ENCODE data around the gene SDHA.
"Not testable (repeated sequence)": the region's sequence is repeated elsewhere in the genome, so short reads cannot be mapped to it uniquely, and the experiment has no call there.

The SDHA gene

GRCh38 chr5:186091-187041 lies 31.8 kb upstream of the SDHA start:
- no peak for DNase-seq

- DNase-seq = no peak
Observed at GRCh38 chr5:187042-187431, 31.1 kb upstream of the SDHA start.

GRCh38 chr5:187617-188451 lies 30.3 kb upstream of the SDHA start:
- DNase-seq = no peak

- DNase-seq = peak; percentile 90
Observed at GRCh38 chr5:188488-189481, 29.3 kb upstream of the SDHA start.

GRCh38 chr5:189486-189885 lies 28.6 kb upstream of the SDHA start:
- no peak for DNase-seq

GRCh38 chr5:189976-190365 lies 28.1 kb upstream of the SDHA start:
- no peak for DNase-seq

GRCh38 chr5:190366-191035 lies 27.6 kb upstream of the SDHA start:
- DNase-seq = no peak

- no peak for DNase-seq
Observed at GRCh38 chr5:191036-191948, 26.8 kb upstream of the SDHA start, which contains the start of gene LRRC14B. TSS of gene LRRC14B (plus strand) at chr5:191495. CDS start at chr5:191539, 44 bp downstream.

- no peak for DNase-seq
Observed at GRCh38 chr5:191949-192690, 26.0 kb upstream of the SDHA start.

- no peak for DNase-seq
Observed at GRCh38 chr5:192691-192969, 25.5 kb upstream of the SDHA start.

GRCh38 chr5:192970-193831 lies 24.9 kb upstream of the SDHA start:
- DNase-seq = no peak

- no peak for DNase-seq
Observed at GRCh38 chr5:194102-194501, 24.0 kb upstream of the SDHA start.

- DNase-seq = no peak
Observed at GRCh38 chr5:194603-195209, 23.4 kb upstream of the SDHA start.

GRCh38 chr5:195401-196160 lies 22.5 kb upstream of the SDHA start:
- no peak for DNase-seq

GRCh38 chr5:196350-196749 lies 21.8 kb upstream of the SDHA start:
- no peak for DNase-seq

GRCh38 chr5:197031-197430 lies 21.1 kb upstream of the SDHA start:
- DNase-seq = not testable (repeated sequence)

- DNase-seq = no peak
Observed at GRCh38 chr5:197892-198489, 20.1 kb upstream of the SDHA start.

Measured in activated naive CD4-positive, alpha-beta T cell treated with anti-CD3 and anti-CD28 coated beads, Interleukin-2, amount 50 U/mL, for 16 hours (primary cell).